ENCODE data around the gene C10orf62.

GRCh38 chr10:97589479-97589878, at the start of gene C10orf62:
- TF ChIP-seq EZH2 (IDR thresholded peaks at IDR 0.05; ENCODE audit: borderline replicate concordance, low read depth, low read length) (no peak), ZNF174 (CRISPR knock-in tag; IDR thresholded peaks at IDR 0.05) (no peak), MEF2D (tag; conservative IDR thresholded peaks at IDR 0.05; ENCODE audit: low read depth) (no peak), CTCF (IDR thresholded peaks at IDR 0.05 in 2 of 3, conservative IDR thresholded peaks at IDR 0.05 in 1 of 3; ENCODE audit: insufficient read depth in 2 of 3, low read depth in 1 of 3, low read length in 3 of 3) (no peak), HNRNPL (IDR thresholded peaks at IDR 0.05; ENCODE audit: low read depth, low read length) (no peak), ZBTB11 (CRISPR knock-in tag; IDR thresholded peaks at IDR 0.05) (no peak), RBM15 (IDR thresholded peaks at IDR 0.05; ENCODE audit: insufficient read depth, low read length) (no peak), DMBX1 (CRISPR knock-in tag; IDR thresholded peaks at IDR 0.05; ENCODE audit: borderline replicate concordance) (no peak), RBM39 (optimal IDR thresholded peaks at IDR 0.05; ENCODE audit: low read depth, low read length) (no peak), RB1 (IDR thresholded peaks at IDR 0.05; ENCODE audit: low read depth) (no peak), RCOR1 (IDR thresholded peaks at IDR 0.05; ENCODE audit: borderline replicate concordance in 1 of 2, low read depth in 2 of 2, low read length in 2 of 2) (no peak), POLR2AphosphoS5 (IDR thresholded peaks at IDR 0.05; ENCODE audit: control insufficient read depth, insufficient read depth, low read depth, low read length) (no peak), E2F6 (IDR thresholded peaks at IDR 0.05; ENCODE audit: borderline replicate concordance in 1 of 2, extremely low read depth in 1 of 2, insufficient read depth in 1 of 2, insufficient read length in 1 of 2, low read depth in 1 of 2, low read length in 1 of 2, poor library complexity in 1 of 2, severe bottlenecking in 1 of 2) (no peak)

All from K562 (cell line).